ENCODE measurements around the gene TNFRSF14.
"Not testable (repeated sequence)": the region's sequence is repeated elsewhere in the genome, so short reads cannot be mapped to it uniquely, and the experiment has no call there.

Gene TNFRSF14

GRCh38 chr1:2564815-2565374 lies 8.7 kb downstream of the TNFRSF14 start:
- Histone ChIP-seq H3K27me3 (ENCODE audit: control insufficient read depth in 1 of 2, insufficient read depth in 2 of 2, low read length in 2 of 2) (peaks cover 0 to 15% of the 10 kb centered on the region in 2 donors), H3K9ac (ENCODE audit: low read length) (no peak overlapping the region), H3K4me3 (ENCODE audit: low read depth in 1 of 2, low read length in 2 of 2) (no peak overlapping the region), H3K27ac (ENCODE audit: low read depth, low read length) (no peak overlapping the region), H3K4me1 (ENCODE audit: insufficient read depth, low read length) (no peaks in the 10 kb centered on the region), H3K9me3 (ENCODE audit: low read length) (no peaks in the 10 kb centered on the region), H3K36me3 (ENCODE audit: insufficient read depth, low read length) (peaks cover 8% of the 10 kb centered on the region)

GRCh38 chr1:2566101-2567045 lies 10.2 kb downstream of the TNFRSF14 start:
- Histone ChIP-seq H3K4me1 (ENCODE audit: insufficient read depth, low read length) (no peaks in the 10 kb centered on the region), H3K27me3 (ENCODE audit: control insufficient read depth in 1 of 2, insufficient read depth in 2 of 2, low read length in 2 of 2) (peaks cover 0 to 25% of the 10 kb centered on the region in 2 donors), H3K9ac (ENCODE audit: low read length) (no peak overlapping the region), H3K27ac (ENCODE audit: low read depth, low read length) (no peak overlapping the region), H3K36me3 (ENCODE audit: insufficient read depth, low read length) (peaks cover 8% of the 10 kb centered on the region), H3K9me3 (ENCODE audit: low read length) (no peaks in the 10 kb centered on the region), H3K4me3 (ENCODE audit: low read depth in 1 of 2, low read length in 2 of 2) (no peak overlapping the region)

GRCh38 chr1:2567083-2567679 lies 11.0 kb downstream of the TNFRSF14 start:
- Histone ChIP-seq H3K27ac (ENCODE audit: low read depth, low read length) (no peak overlapping the region), H3K4me1 (ENCODE audit: insufficient read depth, low read length) (no peaks in the 10 kb centered on the region), H3K36me3 (ENCODE audit: insufficient read depth, low read length) (peaks cover 8% of the 10 kb centered on the region), H3K4me3 (ENCODE audit: low read depth in 1 of 2, low read length in 2 of 2) (no peak overlapping the region), H3K9me3 (ENCODE audit: low read length) (no peaks in the 10 kb centered on the region), H3K9ac (ENCODE audit: low read length) (no peak overlapping the region), H3K27me3 (ENCODE audit: control insufficient read depth in 1 of 2, insufficient read depth in 2 of 2, low read length in 2 of 2) (peaks cover 0 to 26% of the 10 kb centered on the region in 2 donors)

GRCh38 chr1:2568187-2568816 lies 12.1 kb downstream of the TNFRSF14 start:
- not testable (repeated sequence) for H3K4me1 ChIP-seq (ENCODE audit: insufficient read depth, low read length); H3K27ac ChIP-seq (ENCODE audit: low read depth, low read length); H3K36me3 ChIP-seq (ENCODE audit: insufficient read depth, low read length); H3K4me3 ChIP-seq (ENCODE audit: low read depth in 1 of 2, low read length in 2 of 2); H3K9ac ChIP-seq (ENCODE audit: low read length); H3K9me3 ChIP-seq (ENCODE audit: low read length)
- H3K27me3 ChIP-seq (ENCODE audit: control insufficient read depth in 1 of 2, insufficient read depth in 2 of 2, low read length in 2 of 2), result peaks cover 0 to 26% of the 10 kb centered on the region in 2 donors

- H3K27ac ChIP-seq (ENCODE audit: low read depth, low read length), result no peak overlapping the region
- H3K9me3 ChIP-seq (ENCODE audit: low read length), result no peaks in the 10 kb centered on the region
- peaks cover 0 to 26% of the 10 kb centered on the region in 2 donors for H3K27me3 ChIP-seq (ENCODE audit: control insufficient read depth in 1 of 2, insufficient read depth in 2 of 2, low read length in 2 of 2)
- no peaks in the 10 kb centered on the region for H3K4me1 ChIP-seq (ENCODE audit: insufficient read depth, low read length)
- H3K9ac ChIP-seq (ENCODE audit: low read length), result no peak overlapping the region
- no peak overlapping the region for H3K4me3 ChIP-seq (ENCODE audit: low read depth in 1 of 2, low read length in 2 of 2)
- no peaks in the 10 kb centered on the region for H3K36me3 ChIP-seq (ENCODE audit: insufficient read depth, low read length)
These were observed 12.9 kb downstream of the TNFRSF14 start for GRCh38 chr1:2569060-2569459.

GRCh38 chr1:2569703-2570102 lies 13.5 kb downstream of the TNFRSF14 start:
- H3K9ac ChIP-seq (ENCODE audit: low read length); H3K9me3 ChIP-seq (ENCODE audit: low read length); H3K4me1 ChIP-seq (ENCODE audit: insufficient read depth, low read length); H3K27ac ChIP-seq (ENCODE audit: low read depth, low read length); H3K4me3 ChIP-seq (ENCODE audit: low read depth in 1 of 2, low read length in 2 of 2); H3K36me3 ChIP-seq (ENCODE audit: insufficient read depth, low read length): not testable (repeated sequence)
- H3K27me3 ChIP-seq (ENCODE audit: control insufficient read depth in 1 of 2, insufficient read depth in 2 of 2, low read length in 2 of 2), result peaks cover 0 to 26% of the 10 kb centered on the region in 2 donors

- no peak overlapping the region for H3K27ac ChIP-seq (ENCODE audit: low read depth, low read length)
- H3K9ac ChIP-seq (ENCODE audit: low read length), result no peak overlapping the region
- H3K9me3 ChIP-seq (ENCODE audit: low read length), result no peaks in the 10 kb centered on the region
- peaks cover 0 to 26% of the 10 kb centered on the region in 2 donors for H3K27me3 ChIP-seq (ENCODE audit: control insufficient read depth in 1 of 2, insufficient read depth in 2 of 2, low read length in 2 of 2)
- no peaks in the 10 kb centered on the region for H3K4me1 ChIP-seq (ENCODE audit: insufficient read depth, low read length)
- H3K36me3 ChIP-seq (ENCODE audit: insufficient read depth, low read length), result no peaks in the 10 kb centered on the region
- no peak overlapping the region for H3K4me3 ChIP-seq (ENCODE audit: low read depth in 1 of 2, low read length in 2 of 2)
These were observed 14.2 kb downstream of the TNFRSF14 start for GRCh38 chr1:2570332-2570731.

- H3K4me1 ChIP-seq (ENCODE audit: insufficient read depth, low read length), result no peaks in the 10 kb centered on the region
- no peak overlapping the region for H3K9ac ChIP-seq (ENCODE audit: low read length)
- no peak overlapping the region for H3K4me3 ChIP-seq (ENCODE audit: low read depth in 1 of 2, low read length in 2 of 2)
- no peaks in the 10 kb centered on the region for H3K36me3 ChIP-seq (ENCODE audit: insufficient read depth, low read length)
- H3K27ac ChIP-seq (ENCODE audit: low read depth, low read length), result no peak overlapping the region
- H3K27me3 ChIP-seq (ENCODE audit: control insufficient read depth in 1 of 2, insufficient read depth in 2 of 2, low read length in 2 of 2), result peaks cover 0 to 21% of the 10 kb centered on the region in 2 donors
- H3K9me3 ChIP-seq (ENCODE audit: low read length), result no peaks in the 10 kb centered on the region
These were observed 15.2 kb downstream of the TNFRSF14 start for GRCh38 chr1:2571348-2571747.

GRCh38 chr1:2573250-2573920 lies 17.2 kb downstream of the TNFRSF14 start:
- no peaks in the 10 kb centered on the region for H3K36me3 ChIP-seq (ENCODE audit: insufficient read depth, low read length)
- H3K9ac ChIP-seq (ENCODE audit: low read length), result no peak overlapping the region
- H3K4me1 ChIP-seq (ENCODE audit: insufficient read depth, low read length), result no peaks in the 10 kb centered on the region
- H3K9me3 ChIP-seq (ENCODE audit: low read length), result no peaks in the 10 kb centered on the region
- H3K27ac ChIP-seq (ENCODE audit: low read depth, low read length), result no peak overlapping the region
- H3K4me3 ChIP-seq (ENCODE audit: low read depth in 1 of 2, low read length in 2 of 2), result no peak overlapping the region
- H3K27me3 ChIP-seq (ENCODE audit: control insufficient read depth in 1 of 2, insufficient read depth in 2 of 2, low read length in 2 of 2), result peaks cover 0 to 19% of the 10 kb centered on the region in 2 donors

- no peak overlapping the region for H3K4me3 ChIP-seq (ENCODE audit: low read depth in 1 of 2, low read length in 2 of 2)
- peaks cover 0 to 20% of the 10 kb centered on the region in 2 donors for H3K27me3 ChIP-seq (ENCODE audit: control insufficient read depth in 1 of 2, insufficient read depth in 2 of 2, low read length in 2 of 2)
- no peak overlapping the region for H3K9ac ChIP-seq (ENCODE audit: low read length)
- no peaks in the 10 kb centered on the region for H3K9me3 ChIP-seq (ENCODE audit: low read length)
- no peak overlapping the region for H3K27ac ChIP-seq (ENCODE audit: low read depth, low read length)
- no peaks in the 10 kb centered on the region for H3K4me1 ChIP-seq (ENCODE audit: insufficient read depth, low read length)
- H3K36me3 ChIP-seq (ENCODE audit: insufficient read depth, low read length), result no peaks in the 10 kb centered on the region
These were observed 18.2 kb downstream of the TNFRSF14 start for GRCh38 chr1:2574350-2574749.

All from muscle layer of colon (tissue), 2 donors.